ENCODE data around the gene LCA5L. TPM values are rescaled to one million over a fixed set of nuclear protein-coding genes. Genes with fewer than 3 reads are reported as not detected.

Gene LCA5L
- polyA plus RNA-seq, 1 donor: 1.3 TPM

- DNase-seq (ENCODE audit: low read depth): no peak
Observed at GRCh38 chr21:39359382-39359781, 86.2 kb downstream of the LCA5L start.

Other genes with a start within 250 kb of the LCA5L start
- gene BRWD1, start 132.1 kb downstream of the LCA5L start, polyA plus RNA-seq (ENCODE audit: insufficient read length): 31.7 TPM
- gene HMGN1, start 96.7 kb downstream of the LCA5L start, polyA plus RNA-seq (ENCODE audit: insufficient read length): 276 TPM
- 201 TPM for gene SH3BGR, start 6.2 kb upstream of the LCA5L start, polyA plus RNA-seq (ENCODE audit: insufficient read length)
- 0.22 TPM for gene B3GALT5, start 167.2 kb upstream of the LCA5L start, polyA plus RNA-seq (ENCODE audit: insufficient read length)

All from forelimb muscle (tissue), 1 donor.